Activated CD8-positive, alpha-beta T cell treated with anti-CD3 and anti-CD28 coated beads for 36 hours (primary cell): Measurements from ENCODE around the gene CNGA2. TPM values are rescaled to one million over a fixed set of nuclear protein-coding genes. Genes with fewer than 3 reads are reported as not detected.

ENCODE experiments used
- ATAC-seq: fragments of 200-7000 bp; cut with Tn5 transposase; one replicate; pipeline ENCODE4 v1.10.0; 2021; ENCODE audit warnings: mild to moderate bottlenecking, moderate library complexity
- CTCF ChIA-PET: fragments of 350-600 bp; sonication (Branson Sonifier 250); formaldehyde crosslinking; loops from one replicate; lab custom pipeline; 2021; ENCODE audit warnings: antibody characterized with exemption; lab: Charles Lee
- POLR2A ChIA-PET: fragments of 350-600 bp; sonication (Branson Sonifier 250); formaldehyde crosslinking; loops from one replicate; lab custom pipeline; 2021; ENCODE audit warnings: antibody characterized with exemption; lab: Charles Lee
- DNase-seq: peaks from one replicate; pipeline ENCODE4 v3.0.0-alpha.2; 2020
- H3K27ac Mint-ChIP-seq: one replicate; pipeline ENCODE4 v1.8.0; 2021; ENCODE audit warnings: mild to moderate bottlenecking, mixed read lengths
- H3K27me3 Mint-ChIP-seq: one replicate; pipeline ENCODE4 v1.8.0; 2021; ENCODE audit warnings: mixed read lengths
- H3K36me3 Mint-ChIP-seq: one replicate; pipeline ENCODE4 v1.8.0; 2021; ENCODE audit warnings: low read depth, mixed read lengths
- H3K4me1 Mint-ChIP-seq: one replicate; pipeline ENCODE4 v1.8.0; 2021; ENCODE audit warnings: low read depth, mixed read lengths
- H3K4me3 Mint-ChIP-seq: one replicate; pipeline ENCODE4 v1.8.0; 2021; ENCODE audit warnings: mild to moderate bottlenecking, moderate library complexity, mixed read lengths
- H3K9me3 Mint-ChIP-seq: one replicate; pipeline ENCODE4 v1.8.0; 2021; ENCODE audit warnings: mixed read lengths
- intact Hi-C: fragments of 100-400 bp; cut with micrococcal nuclease; formaldehyde crosslinking; loops from one replicate; pipeline ENCODE4 v1.10.0; 2022
- total RNA-seq, 2 experiments: library from RNA; stranded (reverse); gene quantifications; one replicate each; pipeline ENCODE4 v1.2.3, GENCODE V29; 2021
- TF ChIP-seq, protein P1 (sequence below): fragments of 200-600 bp; IDR thresholded peaks from one replicate; pipeline ENCODE4 v1.8.0; 2022; ENCODE audit warnings: antibody characterized with exemption, mild to moderate bottlenecking

CNGA2 gene
- total RNA-seq, 2 experiments from 2014 or later = not detected

DNA sequence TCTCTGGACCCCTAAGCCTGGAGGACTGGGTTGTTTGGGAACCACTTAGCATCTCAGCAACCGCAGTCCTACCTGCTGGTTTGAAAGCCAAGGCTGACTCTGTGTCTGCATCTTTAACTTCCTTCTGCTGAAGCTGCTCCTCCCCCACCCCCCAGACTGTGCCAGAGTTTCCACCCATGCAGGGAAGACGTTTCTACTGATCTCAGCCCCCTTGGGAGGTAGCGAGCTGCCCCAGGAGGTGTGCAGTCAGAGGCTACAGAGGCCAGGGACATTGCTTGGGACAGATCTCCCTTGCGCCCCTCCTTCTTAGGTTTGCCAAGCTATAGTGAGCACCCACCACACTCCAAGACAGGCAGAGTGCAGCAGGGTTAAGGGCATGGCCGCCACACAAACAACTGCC, 23.4 kb upstream of the CNGA2 start:
- ChIA-PET CTCF (no interaction called here), POLR2A (no interaction called here)
- TF ChIP-seq, protein P1, sequence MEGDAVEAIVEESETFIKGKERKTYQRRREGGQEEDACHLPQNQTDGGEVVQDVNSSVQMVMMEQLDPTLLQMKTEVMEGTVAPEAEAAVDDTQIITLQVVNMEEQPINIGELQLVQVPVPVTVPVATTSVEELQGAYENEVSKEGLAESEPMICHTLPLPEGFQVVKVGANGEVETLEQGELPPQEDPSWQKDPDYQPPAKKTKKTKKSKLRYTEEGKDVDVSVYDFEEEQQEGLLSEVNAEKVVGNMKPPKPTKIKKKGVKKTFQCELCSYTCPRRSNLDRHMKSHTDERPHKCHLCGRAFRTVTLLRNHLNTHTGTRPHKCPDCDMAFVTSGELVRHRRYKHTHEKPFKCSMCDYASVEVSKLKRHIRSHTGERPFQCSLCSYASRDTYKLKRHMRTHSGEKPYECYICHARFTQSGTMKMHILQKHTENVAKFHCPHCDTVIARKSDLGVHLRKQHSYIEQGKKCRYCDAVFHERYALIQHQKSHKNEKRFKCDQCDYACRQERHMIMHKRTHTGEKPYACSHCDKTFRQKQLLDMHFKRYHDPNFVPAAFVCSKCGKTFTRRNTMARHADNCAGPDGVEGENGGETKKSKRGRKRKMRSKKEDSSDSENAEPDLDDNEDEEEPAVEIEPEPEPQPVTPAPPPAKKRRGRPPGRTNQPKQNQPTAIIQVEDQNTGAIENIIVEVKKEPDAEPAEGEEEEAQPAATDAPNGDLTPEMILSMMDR = no peak
- H3K4me3 Mint-ChIP-seq = no peak overlapping the region
- H3K27ac Mint-ChIP-seq = no peak overlapping the region
- no peaks in the 10 kb centered on the region for H3K36me3 Mint-ChIP-seq
- no peaks in the 10 kb centered on the region for H3K9me3 Mint-ChIP-seq
- H3K27me3 Mint-ChIP-seq = no peaks in the 10 kb centered on the region
- H3K4me1 Mint-ChIP-seq = no peaks in the 10 kb centered on the region
- ATAC-seq (no peak), DNase-seq (no peak)
- intact Hi-C loops = no loop called here

DNA sequence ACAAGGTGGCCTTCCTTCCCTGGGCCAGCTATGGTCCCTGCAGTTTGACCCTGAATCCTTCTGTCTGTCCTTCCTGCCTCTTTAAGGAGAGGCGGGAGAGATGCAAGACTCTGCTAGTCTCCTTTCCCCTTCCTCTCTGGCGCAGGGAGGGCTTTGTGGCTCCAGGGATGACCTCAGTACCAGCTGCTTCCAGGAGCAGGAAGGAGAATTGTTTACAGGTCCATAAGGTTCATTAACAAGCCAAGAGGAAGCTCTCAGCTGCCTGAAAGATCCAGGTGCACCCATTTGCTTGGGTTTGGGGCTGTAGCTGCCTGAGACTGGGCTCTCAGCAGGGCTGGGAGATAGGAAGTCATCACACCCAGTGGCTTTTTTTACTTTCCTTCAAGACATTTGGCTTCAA, 22.8 kb upstream of the CNGA2 start:
- Mint-ChIP-seq H3K4me3 (no peak overlapping the region), H3K4me1 (no peaks in the 10 kb centered on the region), H3K9me3 (no peaks in the 10 kb centered on the region), H3K27ac (no peak overlapping the region), H3K27me3 (peaks cover 2% of the 10 kb centered on the region), H3K36me3 (no peaks in the 10 kb centered on the region)
- ChIA-PET POLR2A (no interaction called here), CTCF (no interaction called here)
- DNase-seq (no peak), ATAC-seq (no peak)
- TF ChIP-seq, protein P1 = no peak
- intact Hi-C loops = no loop called here

DNA sequence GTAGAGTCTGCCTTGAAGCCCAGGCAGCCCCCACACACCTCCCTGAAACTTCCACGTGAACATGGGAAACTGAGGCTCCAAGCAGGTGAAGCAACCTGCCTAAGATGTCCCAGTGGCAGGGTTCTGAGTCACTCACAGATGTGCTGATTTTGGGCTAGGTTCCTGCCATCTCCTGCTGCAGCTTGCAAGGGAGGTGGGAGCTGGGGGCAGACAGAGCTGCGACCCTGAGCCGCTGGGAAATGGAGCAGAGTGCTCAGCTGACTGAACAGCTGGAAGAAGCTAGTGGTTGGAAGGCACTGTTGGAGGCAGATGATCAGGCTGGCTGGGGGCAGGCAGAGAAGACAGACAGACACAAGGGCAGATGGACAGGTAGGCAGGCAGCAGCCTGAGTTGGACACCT, 22.3 kb upstream of the CNGA2 start:
- DNase-seq = no peak
- Mint-ChIP-seq H3K27ac (no peak overlapping the region), H3K4me3 (no peak overlapping the region), H3K27me3 (peaks cover 2% of the 10 kb centered on the region), H3K4me1 (no peaks in the 10 kb centered on the region), H3K36me3 (no peaks in the 10 kb centered on the region), H3K9me3 (no peaks in the 10 kb centered on the region)
- ChIA-PET POLR2A (no interaction called here), CTCF (no interaction called here)
- intact Hi-C loops = no loop called here
- ATAC-seq = no peak
- TF ChIP-seq, protein P1 = no peak

DNA sequence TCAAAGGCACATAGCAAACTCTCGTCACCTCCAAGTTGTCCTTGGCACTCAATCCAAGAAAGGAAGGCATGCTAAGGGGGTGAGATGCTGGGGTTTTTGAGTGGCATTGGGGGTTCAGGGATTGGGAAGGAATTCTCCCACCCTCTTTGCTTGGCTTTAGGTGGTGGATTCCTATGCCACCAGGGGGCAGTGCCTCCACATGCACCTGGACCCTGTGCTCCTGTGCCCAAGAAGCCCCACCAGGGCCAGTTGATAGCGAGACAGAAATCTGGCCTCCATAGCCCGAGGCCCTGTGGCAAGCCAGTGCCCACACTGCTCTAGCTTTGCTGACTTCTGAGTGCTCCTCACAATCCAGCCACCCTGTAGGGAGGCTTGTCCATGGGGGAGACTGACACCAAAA, 20.7 kb upstream of the CNGA2 start:
- Mint-ChIP-seq H3K27ac (no peak overlapping the region), H3K9me3 (no peaks in the 10 kb centered on the region), H3K4me3 (no peak overlapping the region), H3K4me1 (no peaks in the 10 kb centered on the region), H3K36me3 (no peaks in the 10 kb centered on the region), H3K27me3 (peaks cover 2% of the 10 kb centered on the region)
- TF ChIP-seq, protein P1 = no peak
- intact Hi-C loops = no loop called here
- DNase-seq (peak; percentile 28), ATAC-seq (no peak)
- ChIA-PET POLR2A (no interaction called here), CTCF (interaction anchor here (1.0 kb wide), 1 partner anchor 1105 kb away, joined by 3 read pairs; no protein-coding TSS in a partner anchor)

DNA sequence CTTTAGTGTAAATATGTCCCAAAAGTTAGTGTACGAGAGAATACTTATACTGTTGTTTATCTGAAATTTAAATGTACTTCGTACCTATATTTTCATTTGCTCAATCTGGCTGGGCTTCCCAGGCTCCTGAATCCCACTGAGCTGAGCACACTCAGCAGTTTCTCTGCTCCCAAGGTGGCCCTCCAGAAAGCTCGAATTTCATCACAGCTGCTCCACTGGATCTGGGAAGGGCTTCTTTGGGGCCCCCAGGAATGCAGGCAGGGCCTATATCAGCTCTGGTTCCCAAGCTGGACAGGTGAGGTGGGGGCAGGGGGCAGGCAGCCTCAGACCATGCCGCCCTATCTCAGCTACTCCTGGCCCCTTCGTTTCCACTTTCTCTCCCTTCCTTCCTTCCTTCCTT, 20.2 kb upstream of the CNGA2 start:
- no peaks in the 10 kb centered on the region for H3K36me3 Mint-ChIP-seq
- POLR2A ChIA-PET = no interaction called here
- DNase-seq = no peak
- ATAC-seq = no peak
- H3K4me1 Mint-ChIP-seq = no peaks in the 10 kb centered on the region
- intact Hi-C loops = no loop called here
- H3K27me3 Mint-ChIP-seq = peaks cover 2% of the 10 kb centered on the region
- H3K4me3 Mint-ChIP-seq = no peak overlapping the region
- no peaks in the 10 kb centered on the region for H3K9me3 Mint-ChIP-seq
- CTCF ChIA-PET = no interaction called here
- H3K27ac Mint-ChIP-seq = no peak overlapping the region
- TF ChIP-seq, protein P1 = no peak
